Measurements from ENCODE around the gene ZNF365. TPM values are rescaled to one million over a fixed set of nuclear protein-coding genes. Genes with fewer than 3 reads are reported as not detected.

The ZNF365 gene
- total and polyA plus RNA-seq, 2 of the 8 experiments (the other 6 are each of a cell fraction or from before 2014, with no cell fraction given) = 0.41 to 0.43 TPM

- no peak for TF ChIP-seq SIN3A (conservative IDR thresholded peaks at IDR 0.05 in 1 of 2, IDR thresholded peaks at IDR 0.05 in 1 of 2; ENCODE audit: low read depth in 1 of 2, low read length in 2 of 2)
- no peak for TF ChIP-seq CBX8 (IDR thresholded peaks at IDR 0.05; ENCODE audit: borderline replicate concordance, low read depth, low read length)
These were observed 37.8 kb upstream of the ZNF365 start (continued) for GRCh38 chr10:62336404-62336803.

Measured in H1 (cell line).